Activated B cell treated with CpG ODN at 0.5 μM for 24 hours (primary cell): Measurements from ENCODE around the gene PDE6H. TPM values are rescaled to one million over a fixed set of nuclear protein-coding genes. Genes with fewer than 3 reads are reported as not detected.

ENCODE experiments used
- ATAC-seq: fragments of 200-7000 bp; cut with Tn5 transposase; one replicate; pipeline ENCODE4 v1.10.0; 2021; ENCODE audit warnings: low read depth, mild to moderate bottlenecking, moderate library complexity
- CTCF ChIA-PET: fragments of 350-600 bp; sonication (Branson Sonifier 250); formaldehyde crosslinking; loops from one replicate; lab custom pipeline; 2021; ENCODE audit warnings: antibody characterized with exemption; lab: Charles Lee
- POLR2A ChIA-PET: fragments of 350-600 bp; sonication (Branson Sonifier 250); formaldehyde crosslinking; loops from one replicate; lab custom pipeline; 2021; ENCODE audit warnings: antibody characterized with exemption; lab: Charles Lee
- DNase-seq: peaks from one replicate; pipeline ENCODE4 v3.0.0; 2022
- H3K27ac Mint-ChIP-seq: one replicate; pipeline ENCODE4 v1.8.0; 2020; ENCODE audit warnings: mixed read lengths
- H3K27me3 Mint-ChIP-seq: one replicate; pipeline ENCODE4 v1.8.0; 2021; ENCODE audit warnings: mixed read lengths
- H3K36me3 Mint-ChIP-seq: one replicate; pipeline ENCODE4 v1.8.0; 2021; ENCODE audit warnings: low read depth, mixed read lengths
- H3K4me1 Mint-ChIP-seq: one replicate; pipeline ENCODE4 v1.8.0; 2021; ENCODE audit warnings: mixed read lengths
- H3K4me3 Mint-ChIP-seq: one replicate; pipeline ENCODE4 v1.8.0; 2020; ENCODE audit warnings: mild to moderate bottlenecking, mixed read lengths
- H3K9me3 Mint-ChIP-seq: one replicate; pipeline ENCODE4 v1.8.0; 2020; ENCODE audit warnings: mixed read lengths
- CTCF ChIP-seq: fragments of 200-600 bp; IDR thresholded peaks from one replicate; pipeline ENCODE4 v1.8.0; 2022; ENCODE audit warnings: antibody characterized with exemption, mild to moderate bottlenecking
- intact Hi-C: fragments of 100-400 bp; cut with micrococcal nuclease; formaldehyde crosslinking; loops from one replicate; pipeline ENCODE4 v1.15.1; 2024
- total RNA-seq: library from RNA; stranded (reverse); gene quantifications from 2 replicates; pipeline ENCODE4 v1.2.3, GENCODE V29; 2022

The PDE6H gene
- total RNA-seq, 1 donor from 2014 or later, result not detected

GRCh38 chr12:14984766-14985285 lies 12.0 kb downstream of the PDE6H start:
- no peak for TF ChIP-seq CTCF
- intact Hi-C loops, result no loop called here
- H3K9me3 Mint-ChIP-seq, result peaks cover 6% of the 10 kb centered on the region
- ChIA-PET POLR2A (interaction anchor here (1.0 to 1.5 kb wide), 2 partner anchors 21 to 126 kb away, joined by 3 to 4 read pairs; no protein-coding TSS in a partner anchor), CTCF (interaction anchor here (0.6 to 3.3 kb wide), 3 partner anchors 10 to 139 kb away, joined by 3 to 13 read pairs (median 4); no protein-coding TSS in a partner anchor)
- DNase-seq (no peak), ATAC-seq (no peak)
- H3K27me3 Mint-ChIP-seq, result no peaks in the 10 kb centered on the region
- no peaks in the 10 kb centered on the region for H3K36me3 Mint-ChIP-seq
- H3K4me1 Mint-ChIP-seq, result peaks cover 58% of the 10 kb centered on the region
- no peak overlapping the region for H3K4me3 Mint-ChIP-seq
- no peak overlapping the region for H3K27ac Mint-ChIP-seq

GRCh38 chr12:14986449-14986848 lies 13.6 kb downstream of the PDE6H start:
- POLR2A ChIA-PET, result interaction anchor here (1.0 kb wide), 1 partner anchor 33 kb away, joined by 3 read pairs; no protein-coding TSS in a partner anchor

GRCh38 chr12:14988035-14988434 lies 15.2 kb downstream of the PDE6H start:
- Mint-ChIP-seq H3K4me3 (no peak overlapping the region), H3K27ac (peak overlapping the region; percentile 25), H3K36me3 (no peaks in the 10 kb centered on the region), H3K4me1 (peaks cover 61% of the 10 kb centered on the region), H3K9me3 (peaks cover 13% of the 10 kb centered on the region), H3K27me3 (no peaks in the 10 kb centered on the region)
- ATAC-seq, result no peak
- ChIA-PET CTCF (no interaction called here), POLR2A (interaction anchor here (1.0 kb wide), 1 partner anchor 34 kb away, joined by 3 read pairs; no protein-coding TSS in a partner anchor)
- no peak for TF ChIP-seq CTCF
- intact Hi-C loops, result no loop called here
- no peak for DNase-seq

More at GRCh38 chr12:14986449-14986848, 13.6 kb downstream of the PDE6H start:
- Mint-ChIP-seq H3K9me3 (peaks cover 12% of the 10 kb centered on the region), H3K27me3 (no peaks in the 10 kb centered on the region), H3K36me3 (no peaks in the 10 kb centered on the region), H3K27ac (no peak overlapping the region), H3K4me3 (no peak overlapping the region), H3K4me1 (peaks cover 60% of the 10 kb centered on the region)
- CTCF ChIA-PET, result no interaction called here
- intact Hi-C loops, result no loop called here
- TF ChIP-seq CTCF, result no peak
- DNase-seq (no peak), ATAC-seq (no peak)

- ChIA-PET CTCF (interaction anchor here (1.5 to 1.7 kb wide), 2 partner anchors 144 to 266 kb away, joined by 5 read pairs; no protein-coding TSS in a partner anchor), POLR2A (interaction anchor here (0.5 to 1.9 kb wide), 9 partner anchors 14 to 769 kb away, joined by 3 to 10 read pairs (median 4); partner anchors contain the start of gene ARHGDIB)
- Mint-ChIP-seq H3K27ac (peak overlapping the region; percentile 72), H3K27me3 (no peaks in the 10 kb centered on the region), H3K9me3 (peaks cover 13% of the 10 kb centered on the region), H3K4me1 (peaks cover 73% of the 10 kb centered on the region), H3K36me3 (no peaks in the 10 kb centered on the region), H3K4me3 (peak overlapping the region; percentile 41)
- intact Hi-C loops, result loop anchor here (1.0 to 10.0 kb wide), 2 partner anchors 28 to 535 kb away; partner anchors contain the start of gene ARHGDIB
- no peak for TF ChIP-seq CTCF
- peak; percentile 35 for ATAC-seq
- DNase-seq, result no peak
Observed at GRCh38 chr12:14989790-14990189, 16.9 kb downstream of the PDE6H start.

GRCh38 chr12:14991069-14991468 lies 18.2 kb downstream of the PDE6H start:
- Mint-ChIP-seq H3K9me3 (peaks cover 13% of the 10 kb centered on the region), H3K27ac (peak overlapping the region; percentile 46), H3K4me3 (no peak overlapping the region), H3K4me1 (peaks cover 85% of the 10 kb centered on the region), H3K36me3 (no peaks in the 10 kb centered on the region), H3K27me3 (no peaks in the 10 kb centered on the region)
- no peak for DNase-seq
- ATAC-seq, result peak; percentile 12
- POLR2A ChIA-PET, result interaction anchor here (0.7 to 1.1 kb wide), 3 partner anchors 34 to 220 kb away, joined by 3 to 4 read pairs (median 3); a partner anchor contains a TSS
- CTCF ChIA-PET, result interaction anchor here (1.5 kb wide), 1 partner anchor 268 kb away, joined by 5 read pairs; no protein-coding TSS in a partner anchor
- intact Hi-C loops, result loop anchor here (10.0 kb wide), 1 partner anchor 534 kb away; no protein-coding TSS in a partner anchor
- TF ChIP-seq CTCF, result no peak
